Heart right ventricle (tissue), 16 donors: ENCODE measurements around the gene BMP5. TPM values are rescaled to one million over a fixed set of nuclear protein-coding genes. Genes with fewer than 3 reads are reported as not detected.

ENCODE experiments used
- ATAC-seq, 8 donors: fragments of 200-7000 bp; cut with Tn5 transposase; one replicate each; pipeline ENCODE4 v1.9.1; 2020; ENCODE audit warnings: mild to moderate bottlenecking in 8 of 8, moderate library complexity in 8 of 8, moderate number of reproducible peaks in 1 of 8
- DNase-seq, 2 donors: peaks; one replicate each; pipeline ENCODE4 v3.0.0-alpha.2; 2020
- H3K27ac ChIP-seq, 10 donors: fragments of 200-600 bp; sonication (generic) in 2 of 10; one replicate each; pipeline versions ENCODE4 v1.5.0 to v1.8.0; 2020 to 2022; ENCODE audit warnings: mild to moderate bottlenecking in 3 of 10
- H3K27me3 ChIP-seq, 7 donors: fragments of 200-600 bp; one replicate each; pipeline ENCODE4 v1.8.0; 2021 to 2022; ENCODE audit warnings: mild to moderate bottlenecking in 2 of 7
- H3K36me3 ChIP-seq, 9 donors: fragments of 200-600 bp; sonication (generic) in 1 of 9; one replicate each; pipeline versions ENCODE4 v1.5.0 to v1.8.0; 2020 to 2022; ENCODE audit warnings: mild to moderate bottlenecking in 2 of 9
- H3K4me1 ChIP-seq, 9 donors: fragments of 200-600 bp; sonication (generic) in 1 of 9; one replicate each; pipeline versions ENCODE4 v1.5.0 to v1.8.0; 2020 to 2022; ENCODE audit warnings: mild to moderate bottlenecking in 4 of 9
- H3K4me3 ChIP-seq, 10 donors: fragments of 200-600 bp; sonication (generic) in 2 of 10; one replicate each; pipeline versions ENCODE4 v1.5.0 to v1.8.0; 2020 to 2022; ENCODE audit warnings: mild to moderate bottlenecking in 7 of 10, moderate library complexity in 2 of 10
- H3K9me3 ChIP-seq, 11 donors: fragments of 200-600 bp in 10 of 11; sonication (generic) in 2 of 11; one replicate each; pipeline versions ENCODE4 v1.5.0 to v1.8.0; 2013 to 2022; ENCODE audit warnings: mild to moderate bottlenecking in 2 of 11, control low read depth in 1 of 11, moderate library complexity in 1 of 11
- WGBS, 2 donors: extraction: QIAGEN DNeasy Blood & Tissue Kit; methylation state at CpG; one replicate each; pipeline ENCODE4 v1.1.7; 2013; ENCODE audit warnings: inconsistent platforms in 1 of 2; 5-methylcytosine and 5-hydroxymethylcytosine counted together
- intact Hi-C, 10 donors: fragments of 100-400 bp; cut with DNase I; formaldehyde crosslinking; loops; one replicate each; pipeline versions ENCODE4 v1.11.1 to v1.14.2; 2022
- polyA plus RNA-seq, 2 donors: library from polyadenylated mRNA; stranded (reverse); fragments of 200-250 nt; gene quantifications; one replicate each; pipeline ENCODE4 v1.2.3, GENCODE V29; 2013
- total RNA-seq, 10 donors: library from RNA; stranded (reverse); fragmentation: NEBNext Ultra II Directional in 3 of 10; extraction: Animal tissue kit (Norgen Biotek cat#: 25700) in 3 of 10; gene quantifications; one replicate each; pipeline versions ENCODE4 v1.2.1 to v1.2.4, GENCODE V29; 2021 to 2023
- TF ChIP-seq, protein P1 (sequence below), 9 donors: fragments of 200-600 bp; sonication (generic) in 2 of 9; IDR thresholded peaks; one replicate each; pipeline versions ENCODE4 v1.5.0 to v1.8.0; 2021 to 2022; ENCODE audit warnings: antibody characterized with exemption in 9 of 9, mild to moderate bottlenecking in 5 of 9, moderate library complexity in 1 of 9
- donor health status: Arrhythmogenic right ventricular cardiomyopathy.
- donor health status: ischemic (EF 13 %, LVEDD 7.1; RV severe dilation, severe dysfunction).
- donor health status: healthy with polysubstance abuse.
- donor health status: DM: no; HTN: yes; CAD: no.
- donor health status: DM: no; HTN: no; CAD: no.
- donor health status: ischemic (EF 25% LVEDD 6.9; RV normal size, moderate dysfunction).
- donor health status: ischemic (EF 25% LVEDD 5.7; RV mildly dilated, moderate dysfunction).
- donor health status: healthy.
- donor health status: DM: yes; HTN: yes; CAD: no.
- donor health status: Ischemic cardiomyopathy.
- donor health status: ischemic (EF 35%, LVEDD 5.7; RV mildly dilated, moderate dysfunction).
- donor health status: nonischemic (EF 11% LVEDD 7.7; RV severe dilation, severe dysfunction).
- donor health status: DM: yes; HTN: yes; CAD: no.
- donor health status: PGD.
- donor health status: ischemic (EF 29% LVEDD 5.4; RV normal size, mild dysfunction).
- donor health status: nonischemic (EF 23%, LVEDD 6.1; RV moderate dilation, normal function).

The BMP5 gene
- total and polyA plus RNA-seq, 12 donors, result 0.60 to 3.8 (median 1.8) TPM

GRCh38 chr6:55827818-55828522, 47.4 kb downstream of the BMP5 start:
- H3K27ac ChIP-seq, result no peak overlapping the region
- H3K27me3 ChIP-seq, result no peaks in the 10 kb centered on the region
- H3K36me3 ChIP-seq, result no peaks in the 10 kb centered on the region
- no peak for DNase-seq
- intact Hi-C loops, result no loop called here
- ATAC-seq, result no peak
- H3K4me3 ChIP-seq, result no peak overlapping the region
- peaks cover 0 to 23% (median 6%) of the 10 kb centered on the region in 9 donors for H3K4me1 ChIP-seq
- no peaks in the 10 kb centered on the region for H3K9me3 ChIP-seq
- TF ChIP-seq, protein P1, sequence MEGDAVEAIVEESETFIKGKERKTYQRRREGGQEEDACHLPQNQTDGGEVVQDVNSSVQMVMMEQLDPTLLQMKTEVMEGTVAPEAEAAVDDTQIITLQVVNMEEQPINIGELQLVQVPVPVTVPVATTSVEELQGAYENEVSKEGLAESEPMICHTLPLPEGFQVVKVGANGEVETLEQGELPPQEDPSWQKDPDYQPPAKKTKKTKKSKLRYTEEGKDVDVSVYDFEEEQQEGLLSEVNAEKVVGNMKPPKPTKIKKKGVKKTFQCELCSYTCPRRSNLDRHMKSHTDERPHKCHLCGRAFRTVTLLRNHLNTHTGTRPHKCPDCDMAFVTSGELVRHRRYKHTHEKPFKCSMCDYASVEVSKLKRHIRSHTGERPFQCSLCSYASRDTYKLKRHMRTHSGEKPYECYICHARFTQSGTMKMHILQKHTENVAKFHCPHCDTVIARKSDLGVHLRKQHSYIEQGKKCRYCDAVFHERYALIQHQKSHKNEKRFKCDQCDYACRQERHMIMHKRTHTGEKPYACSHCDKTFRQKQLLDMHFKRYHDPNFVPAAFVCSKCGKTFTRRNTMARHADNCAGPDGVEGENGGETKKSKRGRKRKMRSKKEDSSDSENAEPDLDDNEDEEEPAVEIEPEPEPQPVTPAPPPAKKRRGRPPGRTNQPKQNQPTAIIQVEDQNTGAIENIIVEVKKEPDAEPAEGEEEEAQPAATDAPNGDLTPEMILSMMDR (IDR thresholded peaks at IDR 0.05), result no peak

- Histone ChIP-seq H3K4me1 (peaks cover 0 to 23% (median 6%) of the 10 kb centered on the region in 9 donors), H3K27me3 (no peaks in the 10 kb centered on the region), H3K4me3 (no peak overlapping the region), H3K27ac (no peak overlapping the region), H3K36me3 (no peaks in the 10 kb centered on the region), H3K9me3 (no peaks in the 10 kb centered on the region)
- TF ChIP-seq, protein P1 (IDR thresholded peaks at IDR 0.05), result no peak
- no peak for ATAC-seq
- intact Hi-C loops, result no loop called here
- no peak for DNase-seq
- 64 to 71% methylated on average over 1 of the region's 1 CpG for WGBS, 2 donors
Observed at GRCh38 chr6:55826941-55827340, 48.4 kb downstream of the BMP5 start.

DNA sequence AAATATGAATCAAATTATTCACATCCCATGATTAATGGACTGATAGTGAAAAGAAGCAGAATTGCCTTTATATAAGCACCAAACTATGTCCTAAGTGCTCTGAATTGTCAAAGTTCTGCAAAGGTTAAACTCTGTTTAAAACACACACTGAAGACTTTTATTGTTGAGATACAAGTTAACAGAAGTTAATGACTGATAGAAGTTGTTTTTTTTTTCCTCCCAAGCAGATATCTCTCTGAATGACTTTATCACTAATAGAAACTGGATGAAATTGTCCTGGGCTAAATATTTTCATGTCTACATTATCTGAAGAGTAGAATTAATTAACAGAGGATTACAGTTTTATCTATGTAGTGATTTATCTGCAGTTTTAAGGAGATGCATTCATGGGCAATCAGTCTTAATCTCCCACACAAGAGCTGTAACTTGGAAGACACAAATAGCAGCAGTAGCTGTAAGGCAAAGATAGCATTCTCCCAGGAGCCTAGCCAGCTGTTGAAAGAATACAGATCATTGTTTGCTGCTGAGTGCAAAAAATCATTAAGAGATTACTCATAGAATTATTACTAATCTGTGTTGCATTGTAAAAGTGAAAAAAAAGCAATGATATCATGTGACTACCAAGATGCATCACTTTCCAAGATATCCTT, 49.9 kb downstream of the BMP5 start:
- TF ChIP-seq, protein P1 (IDR thresholded peaks at IDR 0.05), result no peak
- peaks cover 0 to 23% (median 6%) of the 10 kb centered on the region in 9 donors for H3K4me1 ChIP-seq
- H3K27me3 ChIP-seq, result no peaks in the 10 kb centered on the region
- no peaks in the 10 kb centered on the region for H3K9me3 ChIP-seq
- DNase-seq (peak in 1 of 2 donors; percentile 12), ATAC-seq (peak in 6 of 8 donors; percentile 59 to 86 (median 62))
- H3K27ac ChIP-seq, result peak overlapping the region in 1 of 10 donors; percentile 13
- H3K36me3 ChIP-seq, result no peaks in the 10 kb centered on the region
- no peak overlapping the region for H3K4me3 ChIP-seq
- intact Hi-C loops, result no loop called here

DNA sequence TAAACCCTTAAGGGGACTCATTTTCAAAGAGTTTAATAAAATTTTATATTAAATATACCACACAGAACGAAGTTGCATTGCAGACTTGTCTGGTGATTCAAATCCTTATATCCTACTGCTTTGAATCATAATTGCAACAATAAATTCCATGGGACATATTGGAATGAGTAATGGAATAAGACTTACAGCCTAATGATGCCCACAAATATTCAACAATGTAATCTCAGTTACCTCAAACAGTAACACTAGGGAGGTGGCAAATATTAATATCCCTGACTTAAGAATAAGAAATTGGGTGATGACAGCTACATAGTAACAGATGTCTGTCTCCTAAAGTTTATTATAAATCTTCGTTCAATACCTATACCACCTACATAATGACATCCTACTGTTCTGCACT, 52.6 kb downstream of the BMP5 start:
- intact Hi-C loops, result no loop called here

More for the DNA sequence above, 52.6 kb downstream of the BMP5 start:
- no peaks in the 10 kb centered on the region for H3K9me3 ChIP-seq
- TF ChIP-seq, protein P1 (IDR thresholded peaks at IDR 0.05), result no peak
- no peak for ATAC-seq
- DNase-seq, result no peak
- no peak overlapping the region for H3K4me3 ChIP-seq
- no peaks in the 10 kb centered on the region for H3K27me3 ChIP-seq
- 60 to 68% methylated on average over 2 of the region's 2 CpGs for WGBS, 2 donors
- no peak overlapping the region for H3K27ac ChIP-seq
- H3K4me1 ChIP-seq, result peaks cover 0 to 23% (median 6%) of the 10 kb centered on the region in 9 donors
- H3K36me3 ChIP-seq, result no peaks in the 10 kb centered on the region
